Fibroblast of the aortic adventitia (primary cell): ENCODE results near the gene BCL6. TPM values are rescaled to one million over a fixed set of nuclear protein-coding genes. Genes with fewer than 3 reads are reported as not detected.

Experiments
- DNase-seq: peaks from one replicate; pipeline ENCODE4 v3.0.0-alpha.2; 2010; ENCODE audit warnings: low read depth
- H3K4me3 ChIP-seq: 2 replicates; pipeline ENCODE4 v1.5.1; 2011; ENCODE audit warnings: low read depth, mild to moderate bottlenecking, control low read depth, low read length, moderate library complexity
- total RNA-seq: library from RNA; depleted of rRNA; stranded (reverse); fragments of >200 nt; gene quantifications from 2 replicates; pipeline ENCODE4 v1.2.3, GENCODE V29; 2012; ENCODE audit warnings: low replicate concordance
- TF ChIP-seq, protein P1 (sequence below): IDR thresholded peaks from 2 replicates; pipeline ENCODE4 v1.5.1; 2011; ENCODE audit warnings: mild to moderate bottlenecking, low read length, control low read depth, inconsistent platforms; ENCODE audit not compliant: insufficient read depth

Gene BCL6
- total RNA-seq, 1 donor, result 24.8 TPM

DNA sequence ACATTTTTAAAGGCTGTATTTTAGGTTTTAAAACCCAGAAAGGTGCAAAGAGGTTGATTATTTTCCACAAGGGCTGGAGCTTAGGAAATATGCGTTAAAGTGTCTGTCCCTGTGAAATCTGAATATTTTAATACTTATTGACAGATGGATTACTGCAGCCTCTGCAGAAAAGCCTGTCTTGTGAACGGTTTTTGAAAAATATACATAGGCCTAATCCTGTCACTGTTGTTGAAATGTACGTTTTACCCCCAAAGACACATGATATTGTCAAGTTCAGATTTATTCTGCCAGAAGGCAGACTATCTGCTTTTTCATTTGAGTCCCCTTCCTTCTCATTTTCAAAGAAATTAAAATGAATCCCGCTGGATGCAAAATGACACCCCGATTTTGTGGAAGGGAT is 2.2 kb upstream of the BCL6 start:
- TF ChIP-seq, protein P1, sequence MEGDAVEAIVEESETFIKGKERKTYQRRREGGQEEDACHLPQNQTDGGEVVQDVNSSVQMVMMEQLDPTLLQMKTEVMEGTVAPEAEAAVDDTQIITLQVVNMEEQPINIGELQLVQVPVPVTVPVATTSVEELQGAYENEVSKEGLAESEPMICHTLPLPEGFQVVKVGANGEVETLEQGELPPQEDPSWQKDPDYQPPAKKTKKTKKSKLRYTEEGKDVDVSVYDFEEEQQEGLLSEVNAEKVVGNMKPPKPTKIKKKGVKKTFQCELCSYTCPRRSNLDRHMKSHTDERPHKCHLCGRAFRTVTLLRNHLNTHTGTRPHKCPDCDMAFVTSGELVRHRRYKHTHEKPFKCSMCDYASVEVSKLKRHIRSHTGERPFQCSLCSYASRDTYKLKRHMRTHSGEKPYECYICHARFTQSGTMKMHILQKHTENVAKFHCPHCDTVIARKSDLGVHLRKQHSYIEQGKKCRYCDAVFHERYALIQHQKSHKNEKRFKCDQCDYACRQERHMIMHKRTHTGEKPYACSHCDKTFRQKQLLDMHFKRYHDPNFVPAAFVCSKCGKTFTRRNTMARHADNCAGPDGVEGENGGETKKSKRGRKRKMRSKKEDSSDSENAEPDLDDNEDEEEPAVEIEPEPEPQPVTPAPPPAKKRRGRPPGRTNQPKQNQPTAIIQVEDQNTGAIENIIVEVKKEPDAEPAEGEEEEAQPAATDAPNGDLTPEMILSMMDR, result no peak
- H3K4me3 ChIP-seq, result no peak overlapping the region
- DNase-seq, result no peak

DNA sequence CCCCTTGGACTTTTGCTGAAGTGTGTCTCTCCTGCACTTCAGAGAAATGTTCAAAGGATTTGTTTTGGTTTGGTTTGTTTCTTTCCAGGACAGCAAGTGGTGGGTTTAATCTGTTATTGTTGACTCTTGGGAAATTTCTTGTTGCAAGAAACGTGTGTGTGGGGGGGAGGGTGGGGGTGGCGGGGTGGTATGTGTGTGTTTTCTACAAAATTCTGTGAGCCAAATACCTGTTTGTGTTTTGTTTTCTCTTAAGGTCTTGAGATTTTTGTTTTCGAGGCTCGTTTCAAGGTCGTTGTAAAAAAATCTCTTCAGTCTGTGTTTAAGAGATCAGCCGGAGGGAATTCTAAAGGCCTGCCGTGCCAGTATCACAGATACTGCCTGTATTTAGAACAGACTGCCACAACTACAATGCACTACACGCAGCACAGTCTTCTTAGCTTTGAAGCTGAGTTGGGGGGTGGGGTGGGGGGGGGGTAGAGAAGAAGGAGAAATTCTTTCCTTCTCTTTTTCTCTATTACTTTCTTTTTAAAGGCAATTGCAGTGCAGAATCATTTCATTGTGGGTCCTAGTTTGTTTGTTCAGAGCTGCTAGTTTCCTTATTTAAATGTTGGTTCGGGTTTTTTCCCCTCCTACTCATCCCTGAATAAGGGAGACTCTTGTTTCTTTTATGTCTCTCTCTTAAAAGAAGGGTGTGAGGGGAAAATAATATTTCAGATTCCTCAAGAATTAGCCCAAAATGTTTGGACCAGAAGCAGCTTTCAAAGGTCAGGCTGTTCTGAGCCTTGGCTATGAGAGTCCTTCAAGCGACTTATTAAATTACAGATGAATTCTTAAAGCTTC is 1.4 kb upstream of the BCL6 start:
- peak; percentile 73 for DNase-seq
- H3K4me3 ChIP-seq, result peak overlapping the region; percentile 65
- TF ChIP-seq, protein P1, result no peak

DNA sequence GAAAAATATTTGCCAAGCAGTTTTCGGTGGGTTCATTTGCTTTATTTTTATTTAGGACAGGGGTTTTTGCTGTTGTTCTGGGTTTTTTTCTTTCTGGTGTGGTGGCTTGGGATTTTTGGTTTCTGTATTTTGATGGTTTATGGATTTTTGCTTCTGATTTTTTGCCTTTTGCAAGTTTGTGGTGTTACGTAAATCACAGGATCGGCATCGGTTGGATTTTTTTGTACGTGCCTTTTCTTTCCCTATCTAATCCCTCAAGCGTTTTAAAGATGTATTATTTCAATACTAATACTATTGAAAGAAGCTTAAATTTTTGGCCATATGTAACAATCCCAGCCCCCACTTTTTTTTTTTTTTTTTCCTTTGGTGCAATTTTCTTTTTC is 782 bp upstream of the BCL6 start:
- peak overlapping the region; percentile 65 for H3K4me3 ChIP-seq
- TF ChIP-seq, protein P1, result no peak
- peak; percentile 62 for DNase-seq

DNA sequence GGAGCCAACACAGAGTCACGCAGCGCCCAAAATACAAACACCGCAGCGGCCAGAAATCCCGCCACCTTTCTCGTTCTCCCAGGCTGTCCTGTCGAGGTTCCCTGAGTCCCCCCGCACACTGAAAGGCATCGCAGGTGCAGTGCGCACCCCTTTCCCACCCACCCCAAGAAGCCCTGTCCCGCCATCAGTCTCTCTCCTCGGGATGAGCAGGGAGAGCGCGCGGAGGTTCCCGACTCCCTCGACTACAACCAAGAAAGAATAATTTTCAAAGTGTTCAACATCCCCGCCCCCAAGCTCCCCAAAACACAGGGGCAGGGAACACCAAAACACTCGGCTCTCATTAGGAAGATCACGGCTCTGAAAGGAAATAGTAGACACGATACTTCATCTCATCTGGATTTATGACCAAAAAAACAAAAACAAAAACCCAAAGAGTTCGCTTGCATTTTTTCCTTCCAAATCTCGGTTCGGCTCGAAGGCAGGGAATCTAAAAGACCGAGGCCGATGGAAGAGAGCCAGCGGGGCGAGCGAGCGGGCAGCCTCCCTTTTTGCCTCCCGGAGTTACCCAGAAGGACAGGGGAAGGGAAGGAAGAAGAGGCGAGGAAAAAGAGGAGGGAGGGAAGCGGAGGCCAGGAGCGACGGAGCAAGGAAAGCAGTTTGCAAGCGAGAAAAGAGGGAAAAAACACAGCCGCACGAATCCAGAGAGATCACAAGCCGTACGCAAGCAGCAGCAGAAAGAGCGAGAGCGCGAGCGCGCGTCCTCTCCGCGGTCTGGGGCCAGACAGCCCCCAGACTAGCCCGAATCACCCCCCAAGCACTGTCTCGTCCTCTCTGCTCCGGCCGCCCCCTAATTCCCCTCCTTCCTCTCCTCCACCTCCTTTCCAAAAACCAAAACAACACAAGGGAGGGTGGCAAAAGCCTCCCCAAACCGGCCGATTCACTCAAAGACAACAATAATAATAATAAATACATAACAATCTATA is 808 bp downstream of the BCL6 start:
- TF ChIP-seq, protein P1, result no peak
- peak; percentile 67 for DNase-seq
- peak overlapping the region; percentile 87 for H3K4me3 ChIP-seq

DNA sequence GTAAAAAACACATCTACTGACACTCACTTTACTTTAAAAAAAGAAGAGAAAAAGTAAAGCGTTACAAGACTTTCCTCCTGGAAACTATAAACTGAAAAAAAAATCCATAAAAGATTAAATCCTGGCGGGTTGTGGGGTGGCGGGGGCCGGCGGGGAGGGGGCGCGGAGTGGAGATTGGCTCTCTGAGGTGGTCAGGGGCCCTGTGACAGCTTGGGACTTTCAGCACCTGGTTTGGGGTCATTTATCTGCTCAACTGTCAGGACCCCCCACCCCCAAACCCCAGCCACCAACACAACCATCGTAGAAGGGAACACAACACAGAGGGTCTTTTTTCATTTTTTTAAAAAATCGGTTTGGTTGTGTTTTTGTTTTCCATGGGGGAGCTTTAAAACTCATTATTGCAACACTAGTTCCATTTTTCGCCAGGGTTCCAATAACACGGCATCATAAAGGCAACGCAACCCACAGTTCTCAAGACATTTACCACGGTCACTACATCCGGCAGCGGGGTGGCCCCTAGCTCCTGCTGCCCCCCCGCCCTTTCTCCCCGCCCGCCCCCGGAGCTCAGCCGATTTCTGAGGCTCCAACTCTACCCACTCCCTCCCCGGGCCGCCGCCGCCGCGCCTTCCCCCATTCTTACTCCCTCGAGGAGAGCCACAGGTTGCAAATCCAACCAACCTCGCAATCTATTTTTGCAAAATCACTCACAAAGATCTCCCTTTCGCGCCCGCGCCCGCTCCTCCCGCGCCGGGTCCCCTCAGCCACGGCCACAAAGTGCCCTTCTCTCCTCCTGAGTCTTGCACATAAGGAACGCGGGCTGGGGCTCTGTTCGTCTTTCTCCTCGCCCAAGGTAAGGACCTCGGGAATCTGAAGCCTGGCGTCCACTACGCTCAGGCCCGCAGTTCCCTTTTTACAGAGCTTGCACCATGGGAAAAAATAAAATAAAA is 1.8 kb downstream of the BCL6 start:
- DNase-seq, result peak; percentile 64
- TF ChIP-seq, protein P1, result no peak
- H3K4me3 ChIP-seq, result peak overlapping the region; percentile 87
